ENCODE results near the gene PLA2G3.

DNA sequence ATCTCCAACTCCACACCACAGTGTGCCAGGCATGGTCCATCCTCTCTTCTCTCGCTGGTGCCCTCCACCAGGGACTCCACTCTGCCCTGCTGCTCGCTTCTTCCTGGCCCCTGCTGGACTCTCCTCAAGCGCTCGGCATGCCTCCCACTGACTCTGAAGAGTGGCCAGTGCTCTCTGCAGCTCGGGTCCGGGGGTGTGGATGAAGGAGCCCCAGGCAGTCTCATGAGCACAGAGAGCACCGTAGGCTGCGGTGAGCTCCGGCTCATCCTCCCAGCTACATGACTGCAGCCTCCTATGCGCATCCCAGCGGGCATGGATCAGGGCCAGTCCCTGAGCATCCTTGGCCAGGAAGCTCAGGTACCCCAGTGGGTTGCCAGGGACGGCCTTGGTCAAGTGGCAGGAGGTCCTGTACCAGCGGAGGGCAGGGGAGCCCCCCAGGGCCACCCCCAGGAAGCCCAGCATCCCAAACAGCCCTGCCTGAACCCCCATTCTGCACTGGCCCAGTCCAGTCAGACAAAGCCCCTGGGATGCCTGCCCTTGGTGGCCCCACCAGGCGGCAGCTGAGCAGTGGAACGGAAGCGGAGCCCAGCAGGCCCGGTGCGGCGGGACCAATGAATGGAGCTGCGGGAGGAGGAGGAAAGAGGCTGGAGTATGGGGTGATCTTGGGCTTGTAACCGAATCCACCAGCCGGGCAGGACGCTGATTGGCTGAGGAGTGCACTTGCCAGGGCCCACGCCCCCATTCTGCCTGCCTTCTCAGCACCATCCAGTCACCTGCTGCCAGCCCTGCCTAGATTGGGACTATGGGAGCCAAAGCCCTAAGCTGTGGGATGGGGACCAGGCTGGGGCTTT is at the start of gene PLA2G3:
- TF ChIP-seq EP300 (IDR thresholded peaks at IDR 0.05; ENCODE audit: low read depth) (no peak), CTCF (IDR thresholded peaks at IDR 0.05) (no peak)
